Upper lobe of left lung (tissue), 4 donors: ENCODE results near the gene HDAC8.

Experiments
- POLR2A ChIP-seq, 4 donors: fragments of 450-650 bp; IDR thresholded peaks; one replicate each; pipeline ENCODE4 v1.5.1; 2016 to 2017; ENCODE audit warnings: antibody characterized with exemption in 4 of 4, mild to moderate bottlenecking in 2 of 4
- POLR2AphosphoS5 ChIP-seq, 2 donors: sonication (generic); formaldehyde crosslinking; IDR thresholded peaks; one replicate each; pipeline ENCODE4 v1.5.1; 2017; ENCODE audit warnings: antibody characterized with exemption in 2 of 2
- TF ChIP-seq, protein P1 (sequence below), 6 experiments: fragments of 450-650 bp in 4 of 6; fragments of 200-600 bp in 2 of 6; sonication (generic) in 2 of 6; IDR thresholded peaks; one replicate each; pipeline ENCODE4 v1.5.1; 2016 to 2019; ENCODE audit warnings: antibody characterized with exemption in 6 of 6

DNA sequence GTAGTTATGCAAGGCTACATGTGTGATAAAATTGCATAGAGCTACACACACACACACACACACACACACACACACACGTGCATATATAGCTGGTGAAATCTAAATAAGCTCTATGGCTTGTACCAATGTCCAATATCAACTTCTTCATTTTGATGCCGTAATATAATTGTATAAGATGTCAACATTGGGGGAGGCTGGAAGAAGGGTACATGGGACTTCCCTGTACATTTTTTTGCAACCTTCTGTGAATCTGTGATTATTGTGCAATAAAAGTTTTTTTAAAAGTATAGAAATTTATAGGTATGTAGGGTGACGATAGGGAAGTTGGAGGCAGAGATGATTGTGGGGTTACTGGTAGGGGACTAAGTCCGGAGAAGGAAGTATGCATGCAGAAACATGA, 105.5 kb downstream of the HDAC8 start:
- TF ChIP-seq, protein P1, sequence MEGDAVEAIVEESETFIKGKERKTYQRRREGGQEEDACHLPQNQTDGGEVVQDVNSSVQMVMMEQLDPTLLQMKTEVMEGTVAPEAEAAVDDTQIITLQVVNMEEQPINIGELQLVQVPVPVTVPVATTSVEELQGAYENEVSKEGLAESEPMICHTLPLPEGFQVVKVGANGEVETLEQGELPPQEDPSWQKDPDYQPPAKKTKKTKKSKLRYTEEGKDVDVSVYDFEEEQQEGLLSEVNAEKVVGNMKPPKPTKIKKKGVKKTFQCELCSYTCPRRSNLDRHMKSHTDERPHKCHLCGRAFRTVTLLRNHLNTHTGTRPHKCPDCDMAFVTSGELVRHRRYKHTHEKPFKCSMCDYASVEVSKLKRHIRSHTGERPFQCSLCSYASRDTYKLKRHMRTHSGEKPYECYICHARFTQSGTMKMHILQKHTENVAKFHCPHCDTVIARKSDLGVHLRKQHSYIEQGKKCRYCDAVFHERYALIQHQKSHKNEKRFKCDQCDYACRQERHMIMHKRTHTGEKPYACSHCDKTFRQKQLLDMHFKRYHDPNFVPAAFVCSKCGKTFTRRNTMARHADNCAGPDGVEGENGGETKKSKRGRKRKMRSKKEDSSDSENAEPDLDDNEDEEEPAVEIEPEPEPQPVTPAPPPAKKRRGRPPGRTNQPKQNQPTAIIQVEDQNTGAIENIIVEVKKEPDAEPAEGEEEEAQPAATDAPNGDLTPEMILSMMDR (IDR thresholded peaks at IDR 0.05): no peak
- TF ChIP-seq POLR2AphosphoS5 (IDR thresholded peaks at IDR 0.05) (no peak), POLR2A (IDR thresholded peaks at IDR 0.05) (no peak)
